ENCODE measurements around the gene RGL1.

DNA sequence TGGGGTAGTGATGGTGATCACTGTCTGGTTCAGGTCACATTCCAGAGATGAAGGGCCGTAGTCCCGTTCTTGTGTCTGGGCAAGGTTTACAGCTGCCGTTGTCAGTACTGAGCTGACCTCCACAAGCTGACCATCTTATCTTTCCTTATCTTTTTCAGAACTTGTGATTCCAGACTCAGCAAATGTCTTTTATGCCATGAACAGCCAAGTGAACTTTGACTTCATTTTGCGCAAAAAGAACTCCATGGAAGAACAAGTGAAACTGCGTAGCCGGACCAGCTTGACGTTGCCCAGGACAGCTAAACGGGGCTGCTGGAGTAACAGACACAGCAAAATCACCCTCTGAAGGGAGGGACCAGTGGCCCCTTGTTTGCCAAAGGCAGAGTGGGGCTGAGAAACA is 121.0 kb downstream of the RGL1 start:
- TF ChIP-seq, protein P1, sequence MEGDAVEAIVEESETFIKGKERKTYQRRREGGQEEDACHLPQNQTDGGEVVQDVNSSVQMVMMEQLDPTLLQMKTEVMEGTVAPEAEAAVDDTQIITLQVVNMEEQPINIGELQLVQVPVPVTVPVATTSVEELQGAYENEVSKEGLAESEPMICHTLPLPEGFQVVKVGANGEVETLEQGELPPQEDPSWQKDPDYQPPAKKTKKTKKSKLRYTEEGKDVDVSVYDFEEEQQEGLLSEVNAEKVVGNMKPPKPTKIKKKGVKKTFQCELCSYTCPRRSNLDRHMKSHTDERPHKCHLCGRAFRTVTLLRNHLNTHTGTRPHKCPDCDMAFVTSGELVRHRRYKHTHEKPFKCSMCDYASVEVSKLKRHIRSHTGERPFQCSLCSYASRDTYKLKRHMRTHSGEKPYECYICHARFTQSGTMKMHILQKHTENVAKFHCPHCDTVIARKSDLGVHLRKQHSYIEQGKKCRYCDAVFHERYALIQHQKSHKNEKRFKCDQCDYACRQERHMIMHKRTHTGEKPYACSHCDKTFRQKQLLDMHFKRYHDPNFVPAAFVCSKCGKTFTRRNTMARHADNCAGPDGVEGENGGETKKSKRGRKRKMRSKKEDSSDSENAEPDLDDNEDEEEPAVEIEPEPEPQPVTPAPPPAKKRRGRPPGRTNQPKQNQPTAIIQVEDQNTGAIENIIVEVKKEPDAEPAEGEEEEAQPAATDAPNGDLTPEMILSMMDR (IDR thresholded peaks at IDR 0.05): no peak
- no peak for TF ChIP-seq POLR2A (IDR thresholded peaks at IDR 0.05)
